MM.1S (cell line): ENCODE measurements around the gene MECP2.

ENCODE experiments used
- EZH2phosphoT487 ChIP-seq: fragments of 300-600 bp; sonication (generic); IDR thresholded peaks from 2 replicates; pipeline ENCODE4 v1.6.1; 2018; ENCODE audit warnings: antibody characterized with exemption, low read length
- TF ChIP-seq, protein P1 (sequence below): fragments of 300-600 bp; sonication (generic); IDR thresholded peaks from 2 replicates; pipeline ENCODE4 v1.5.1; 2016; ENCODE audit warnings: antibody characterized with exemption, low read length, mixed read lengths

- TF ChIP-seq, protein P1, sequence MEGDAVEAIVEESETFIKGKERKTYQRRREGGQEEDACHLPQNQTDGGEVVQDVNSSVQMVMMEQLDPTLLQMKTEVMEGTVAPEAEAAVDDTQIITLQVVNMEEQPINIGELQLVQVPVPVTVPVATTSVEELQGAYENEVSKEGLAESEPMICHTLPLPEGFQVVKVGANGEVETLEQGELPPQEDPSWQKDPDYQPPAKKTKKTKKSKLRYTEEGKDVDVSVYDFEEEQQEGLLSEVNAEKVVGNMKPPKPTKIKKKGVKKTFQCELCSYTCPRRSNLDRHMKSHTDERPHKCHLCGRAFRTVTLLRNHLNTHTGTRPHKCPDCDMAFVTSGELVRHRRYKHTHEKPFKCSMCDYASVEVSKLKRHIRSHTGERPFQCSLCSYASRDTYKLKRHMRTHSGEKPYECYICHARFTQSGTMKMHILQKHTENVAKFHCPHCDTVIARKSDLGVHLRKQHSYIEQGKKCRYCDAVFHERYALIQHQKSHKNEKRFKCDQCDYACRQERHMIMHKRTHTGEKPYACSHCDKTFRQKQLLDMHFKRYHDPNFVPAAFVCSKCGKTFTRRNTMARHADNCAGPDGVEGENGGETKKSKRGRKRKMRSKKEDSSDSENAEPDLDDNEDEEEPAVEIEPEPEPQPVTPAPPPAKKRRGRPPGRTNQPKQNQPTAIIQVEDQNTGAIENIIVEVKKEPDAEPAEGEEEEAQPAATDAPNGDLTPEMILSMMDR: no peak
- no peak for TF ChIP-seq EZH2phosphoT487
Measured at GRCh38 chrX:154058214-154058997, 39.1 kb downstream of the MECP2 start.
